ENCODE results near the gene PTH.

DNA sequence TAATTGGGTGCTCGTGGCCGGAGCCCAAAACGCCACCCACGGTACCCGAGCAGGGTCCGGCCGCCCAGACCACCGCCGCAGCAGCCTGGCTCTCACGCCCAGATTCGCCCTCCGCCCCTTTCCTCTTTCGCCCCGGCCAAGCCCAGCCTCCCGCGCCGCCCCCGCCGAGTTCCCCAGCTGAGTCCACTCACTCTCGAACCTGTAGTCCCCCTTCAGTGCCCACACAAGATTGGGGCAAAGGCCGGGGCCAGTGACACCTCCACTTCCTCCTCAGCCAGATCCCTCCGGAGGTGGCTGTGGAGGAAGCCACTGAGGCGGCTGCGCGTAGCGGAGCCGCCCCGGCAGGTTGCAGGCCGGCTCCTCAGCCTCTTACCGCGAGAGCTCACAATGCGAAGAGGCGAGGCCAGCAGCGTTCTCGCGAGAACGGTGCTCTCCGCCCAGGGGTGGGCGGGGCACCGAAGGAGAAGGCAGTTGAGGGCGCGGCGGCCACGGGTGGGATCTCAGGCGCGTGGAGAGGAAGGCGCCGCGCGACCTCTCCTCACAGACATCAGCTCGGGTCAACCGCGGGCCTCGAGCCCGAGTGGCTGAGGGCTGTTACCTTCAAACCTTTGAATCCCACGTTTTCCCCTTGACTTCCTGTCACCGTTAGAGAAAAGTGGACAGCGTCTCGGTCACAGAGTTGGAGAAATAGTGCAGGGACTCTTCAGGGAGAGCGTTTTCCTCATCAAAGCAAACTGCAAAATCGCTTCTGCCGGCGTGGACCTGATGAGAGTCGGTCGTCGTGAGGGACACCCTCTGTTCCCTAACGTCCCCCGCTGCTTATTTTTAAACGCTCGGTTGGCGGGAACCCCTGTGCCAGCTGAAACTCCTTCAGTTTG is 32.7 kb downstream of the PTH start, which contains the start of gene BTBD10:
- TF ChIP-seq CTCF (conservative IDR thresholded peaks at IDR 0.05; ENCODE audit: low read length) = no peak
- no peak for TF ChIP-seq EZH2phosphoT487 (IDR thresholded peaks at IDR 0.05; ENCODE audit: borderline replicate concordance)
